ENCODE data around the gene IL27RA. TPM values are rescaled to one million over a fixed set of nuclear protein-coding genes. Genes with fewer than 3 reads are reported as not detected.

IL27RA gene
- total RNA-seq, 1 experiment from 2014 or later: 10.2 TPM

GRCh38 chr19:14066134-14066533 is 34.6 kb downstream of the IL27RA start:
- BruUV-seq (replicated peaks): no TSS peak
- TF ChIP-seq REST (IDR thresholded peaks at IDR 0.05; ENCODE audit: insufficient read depth in 1 of 2, low read depth in 2 of 2, low read length in 1 of 2) (no peak), TCF7L2 (IDR thresholded peaks at IDR 0.05; ENCODE audit: low read depth, low read length) (no peak), CTCF (IDR thresholded peaks at IDR 0.05) (no peak), SIN3A (IDR thresholded peaks at IDR 0.05; ENCODE audit: borderline replicate concordance, insufficient read depth, low read depth, low read length) (no peak), POLR2AphosphoS5 (IDR thresholded peaks at IDR 0.05; ENCODE audit: low read depth, low read length) (no peak)
- no peaks in the 10 kb centered on the region for H3K9me3 ChIP-seq (ENCODE audit: control insufficient read depth, insufficient read depth, low read depth, low read length)
- H3K4me1 ChIP-seq (ENCODE audit: control insufficient read depth, insufficient read depth, low read length): no peaks in the 10 kb centered on the region
- ATAC-seq (no peak), DNase-seq (ENCODE audit: low read depth, low spot score) (no peak)
- H3K36me3 ChIP-seq (ENCODE audit: control insufficient read depth, insufficient read depth, low read length): no peaks in the 10 kb centered on the region
- no peak overlapping the region for H3K4me3 ChIP-seq (ENCODE audit: low read depth in 2 of 2, low read length in 2 of 2)
- POLR2A ChIA-PET: no interaction called here
- in situ Hi-C loops (cut with HindIII; ENCODE audit: low pct_unique_long_range_greater_than_20kb, low sequenced_read_pairs) (no loop called here), intact Hi-C loops (cut with micrococcal nuclease; ENCODE audit: unreplicated experiment) (no loop called here)
- H3K27ac ChIP-seq (ENCODE audit: low read length): no peak overlapping the region
- H3K27me3 ChIP-seq (ENCODE audit: control insufficient read depth, insufficient read depth, low read length): no peaks in the 10 kb centered on the region
- CTCF ChIA-PET: no interaction called here

- in situ Hi-C loops (cut with HindIII; ENCODE audit: low pct_unique_long_range_greater_than_20kb, low sequenced_read_pairs): no loop called here
- no peaks in the 10 kb centered on the region for H3K9me3 ChIP-seq (ENCODE audit: control insufficient read depth, insufficient read depth, low read depth, low read length)
- TF ChIP-seq TCF7L2 (IDR thresholded peaks at IDR 0.05; ENCODE audit: low read depth, low read length): no peak
- no peak for TF ChIP-seq CTCF (IDR thresholded peaks at IDR 0.05)
- no peak for TF ChIP-seq SIN3A (IDR thresholded peaks at IDR 0.05; ENCODE audit: borderline replicate concordance, insufficient read depth, low read depth, low read length)
- TF ChIP-seq REST (IDR thresholded peaks at IDR 0.05; ENCODE audit: insufficient read depth in 1 of 2, low read depth in 2 of 2, low read length in 1 of 2): no peak
- TF ChIP-seq POLR2AphosphoS5 (IDR thresholded peaks at IDR 0.05; ENCODE audit: low read depth, low read length): no peak
- DNase-seq (ENCODE audit: low read depth, low spot score) (no peak), ATAC-seq (no peak)
- BruUV-seq (replicated peaks): no TSS peak
- H3K36me3 ChIP-seq (ENCODE audit: control insufficient read depth, insufficient read depth, low read length): no peaks in the 10 kb centered on the region; the same call in 1 of the 2 replicates
- H3K4me1 ChIP-seq (ENCODE audit: control insufficient read depth, insufficient read depth, low read length): no peaks in the 10 kb centered on the region
- H3K27me3 ChIP-seq (ENCODE audit: control insufficient read depth, insufficient read depth, low read length): no peaks in the 10 kb centered on the region
- POLR2A ChIA-PET: interaction anchor here (0.6 kb wide), 1 partner anchor 61 kb away, joined by 5 read pairs; no protein-coding TSS in a partner anchor
- CTCF ChIA-PET: interaction anchor here (0.6 kb wide), 1 partner anchor 10 kb away, joined by 3 read pairs; no protein-coding TSS in a partner anchor
- H3K4me3 ChIP-seq (ENCODE audit: low read depth in 2 of 2, low read length in 2 of 2): no peak overlapping the region
- no peak overlapping the region for H3K27ac ChIP-seq (ENCODE audit: low read length)
- intact Hi-C loops (cut with micrococcal nuclease; ENCODE audit: unreplicated experiment): no loop called here
Observed at GRCh38 chr19:14070268-14071050, 38.9 kb downstream of the IL27RA start.

Data from Panc1 (cell line).